SK-N-SH (cell line): ENCODE data around the gene CFAP43. TPM values are rescaled to one million over a fixed set of nuclear protein-coding genes. Genes with fewer than 3 reads are reported as not detected.

Source experiments
- CTCF ChIA-PET: fragments of 300-600, 350-600 bp; formaldehyde crosslinking; extraction: SDS; loops from one replicate; lab custom pipeline; 2021; lab: Yijun Ruan, JAX
- POLR2A ChIA-PET: fragments of 350-600 bp; sonication (Branson Sonifier 250); formaldehyde crosslinking; extraction: SDS; loops from one replicate; lab custom pipeline; 2020; ENCODE audit warnings: antibody characterized with exemption, inconsistent platforms; lab: Yijun Ruan, JAX
- DNase-seq: peaks from one replicate; pipeline ENCODE4 v3.0.0; 2012
- H2AFZ ChIP-seq: fragments of 200-600 bp; sonication (generic); 2 replicates; pipeline ENCODE4 v1.8.1; 2016; ENCODE audit warnings: antibody characterized with exemption, mild to moderate bottlenecking, low read depth
- H3F3A ChIP-seq: fragments of 200-600 bp; sonication (generic); replicated peaks from 2 replicates; pipeline ENCODE3; 2016; ENCODE audit warnings: antibody characterized with exemption, mild to moderate bottlenecking; ENCODE audit not compliant: insufficient read depth
- H3K27ac ChIP-seq, 2 experiments: fragments of 200-500 bp in 1 of 2; fragments of 200-600 bp in 1 of 2; sonication (Bioruptor generic) in 1 of 2; sonication (generic), shearing (Covaris generic) in 1 of 2; 2 replicates each; pipeline versions ENCODE4 v1.5.1 to v1.6.1; 2014 to 2016; ENCODE audit warnings: low read depth in 2 of 2, inconsistent platforms in 1 of 2, low read length in 1 of 2, mild to moderate bottlenecking in 1 of 2, mixed read lengths in 1 of 2
- H3K27me3 ChIP-seq: fragments of 200-600 bp; sonication (generic), shearing (Covaris generic); 2 replicates; pipeline ENCODE4 v1.6.1; 2016; ENCODE audit warnings: mixed run types; ENCODE audit not compliant: insufficient read depth
- H3K36me3 ChIP-seq, 2 experiments: fragments of 200-500 bp in 1 of 2; fragments of 200-600 bp in 1 of 2; sonication (Bioruptor generic) in 1 of 2; sonication (generic) in 1 of 2; replicated peaks in 1 of 2; 2 replicates each; pipeline versions ENCODE3 to v1.5.1; 2014 to 2016; ENCODE audit warnings: low read length in 1 of 2, mild to moderate bottlenecking in 1 of 2; ENCODE audit not compliant: insufficient read depth in 2 of 2, control insufficient read depth in 1 of 2
- H3K4me1 ChIP-seq, 2 experiments: fragments of 200-500 bp in 1 of 2; fragments of 200-600 bp in 1 of 2; sonication (Bioruptor generic) in 1 of 2; sonication (generic), shearing (Covaris generic) in 1 of 2; 2 replicates each; pipeline versions ENCODE4 v1.5.1 to v1.6.1; 2014 to 2016; ENCODE audit warnings: low read depth in 1 of 2, low read length in 1 of 2, mixed run types in 1 of 2; ENCODE audit not compliant: insufficient read depth in 2 of 2, control insufficient read depth in 1 of 2
- H3K4me2 ChIP-seq: fragments of 200-600 bp; sonication (generic), shearing (Covaris generic); 2 replicates; pipeline ENCODE4 v1.6.1; 2017; ENCODE audit warnings: mixed run types
- H3K4me3 ChIP-seq, 2 experiments: fragments of 200-500 bp in 1 of 2; fragments of 200-600 bp in 1 of 2; sonication (Bioruptor generic) in 1 of 2; sonication (generic), shearing (Covaris generic) in 1 of 2; 2 replicates each; pipeline versions ENCODE4 v1.5.1 to v1.8.1; 2014 to 2016; ENCODE audit warnings: low read depth in 2 of 2, inconsistent platforms in 1 of 2, low read length in 1 of 2, mild to moderate bottlenecking in 1 of 2, mixed read lengths in 1 of 2, moderate library complexity in 1 of 2
- H3K79me2 ChIP-seq: fragments of 200-600 bp; sonication (generic); 2 replicates; pipeline ENCODE4 v1.8.1; 2017; ENCODE audit warnings: mild to moderate bottlenecking; ENCODE audit not compliant: insufficient read depth
- H3K9ac ChIP-seq: fragments of 200-600 bp; sonication (generic); 2 replicates; pipeline ENCODE4 v1.6.1; 2017; ENCODE audit warnings: mixed run types
- H3K9me2 ChIP-seq: fragments of 200-600 bp; sonication (generic); 2 replicates; pipeline ENCODE4 v1.6.1; 2017; ENCODE audit warnings: mixed run types
- H3K9me3 ChIP-seq: fragments of 200-600 bp; sonication (generic); 2 replicates; pipeline ENCODE4 v1.6.1; 2017; ENCODE audit warnings: mixed run types, mild to moderate bottlenecking, moderate library complexity
- H4K20me1 ChIP-seq: fragments of 200-600 bp; sonication (generic); 2 replicates; pipeline ENCODE4 v1.6.1; 2017; ENCODE audit warnings: mild to moderate bottlenecking, mixed run types; ENCODE audit not compliant: insufficient read depth
- CTCF ChIP-seq: fragments of 200-600 bp; sonication (generic); IDR thresholded peaks from 2 replicates; pipeline ENCODE4 v1.6.1; 2017; ENCODE audit warnings: antibody characterized with exemption, mild to moderate bottlenecking, moderate library complexity
- ELF1 ChIP-seq: IDR thresholded peaks from 2 replicates; pipeline ENCODE4 v1.4.0; 2012
- GABPA ChIP-seq: IDR thresholded peaks from 2 replicates; pipeline ENCODE4 v1.4.0; 2012; ENCODE audit warnings: low read depth, mild to moderate bottlenecking
- IRF3 ChIP-seq: fragments of 150-350 bp; IDR thresholded peaks from 2 replicates; pipeline ENCODE4 v1.6.1; 2016; ENCODE audit warnings: mild to moderate bottlenecking, low read depth, low read length
- JUND ChIP-seq: IDR thresholded peaks from 2 replicates; pipeline ENCODE4 v1.4.0; 2012
- MEF2A ChIP-seq: IDR thresholded peaks from 2 replicates; pipeline ENCODE4 v1.4.0; 2012; ENCODE audit warnings: low read depth, borderline replicate concordance
- MXI1 ChIP-seq: IDR thresholded peaks from 2 replicates; pipeline ENCODE4 v1.6.1; 2012; ENCODE audit warnings: mild to moderate bottlenecking, low read depth, low read length, improper control_type of control experiment
- NFIC ChIP-seq: IDR thresholded peaks from 2 replicates; pipeline ENCODE4 v1.4.0; 2012; ENCODE audit warnings: borderline replicate concordance
- NRF1 ChIP-seq: IDR thresholded peaks from 2 replicates; pipeline ENCODE4 v1.6.1; 2012; ENCODE audit warnings: low read depth, mild to moderate bottlenecking, low read length
- PBX3 ChIP-seq: IDR thresholded peaks from 2 replicates; pipeline ENCODE4; 2012
- POLR2AphosphoS5 ChIP-seq: IDR thresholded peaks from 2 replicates; pipeline ENCODE4 v1.6.1; 2012; ENCODE audit warnings: low read depth, low read length
- RAD21 ChIP-seq: IDR thresholded peaks from 2 replicates; pipeline ENCODE4 v1.6.1; 2012; ENCODE audit warnings: mild to moderate bottlenecking, low read length
- RCOR1 ChIP-seq: fragments of 150-350 bp; IDR thresholded peaks from 2 replicates; pipeline ENCODE4 v1.6.1; 2017; ENCODE audit warnings: antibody characterized with exemption, low read length
- REST ChIP-seq: IDR thresholded peaks from 2 replicates; pipeline ENCODE4 v1.6.1; 2012; ENCODE audit warnings: mild to moderate bottlenecking, low read depth, low read length, moderate library complexity
- SMC3 ChIP-seq: IDR thresholded peaks from 2 replicates; pipeline ENCODE4 v1.6.1; 2012; ENCODE audit warnings: low read depth, low read length, improper control_type of control experiment
- TEAD4 ChIP-seq: IDR thresholded peaks from 2 replicates; pipeline ENCODE4 v1.4.0; 2012; ENCODE audit warnings: mild to moderate bottlenecking, borderline replicate concordance; ENCODE audit not compliant: insufficient read depth
- USF1 ChIP-seq: IDR thresholded peaks from 2 replicates; pipeline ENCODE4 v1.4.0; 2012; ENCODE audit warnings: low read depth, borderline replicate concordance
- USF2 ChIP-seq: fragments of 150-350 bp; IDR thresholded peaks from 2 replicates; pipeline ENCODE4 v1.6.1; 2017; ENCODE audit warnings: antibody characterized with exemption, low read length, low read depth, borderline replicate concordance
- YY1 ChIP-seq: IDR thresholded peaks from 2 replicates; pipeline ENCODE4 v1.4.0; 2012; ENCODE audit warnings: low read depth, mild to moderate bottlenecking
- ZBTB33 ChIP-seq: IDR thresholded peaks from 2 replicates; pipeline ENCODE4 v1.4.0; 2012; ENCODE audit warnings: low read depth, borderline replicate concordance
- WGBS: methylation state at CpG from one replicate; pipeline ENCODE4 v1.1.6; 2017; ENCODE audit warnings: low lambda C conversion rate; 5-methylcytosine and 5-hydroxymethylcytosine counted together
- polyA plus RNA-seq, 3 experiments: library from polyadenylated mRNA; depleted of rRNA; stranded (reverse); fragments of >200 nt; gene quantifications; 2 replicates each; pipeline ENCODE4 v1.2.3, GENCODE V29; 2012

Gene CFAP43
- polyA plus RNA-seq, 1 of the 3 experiments (the other 2 are of a cell fraction) = 0.35 TPM

GRCh38 chr10:104143829-104144228 is 88.3 kb downstream of the CFAP43 start:
- Histone ChIP-seq H4K20me1 (no peaks in the 10 kb centered on the region), H3K4me3 (no peak overlapping the region), H3K9me3 (no peaks in the 10 kb centered on the region), H3K27me3 (peaks cover 8% of the 10 kb centered on the region; the same call in 1 of the 2 replicates), H3K9me2 (no peaks in the 10 kb centered on the region), H3K4me1 (peaks cover 0 to 4% of the 10 kb centered on the region in 2 experiments; a peak in 2 of 4 replicates), H2AFZ (no peak overlapping the region), H3K9ac (no peak overlapping the region), H3K4me2 (no peak overlapping the region), H3K36me3 (no peaks in the 10 kb centered on the region), H3K27ac (no peak overlapping the region), H3K79me2 (no peaks in the 10 kb centered on the region), H3F3A (no peaks in the 10 kb centered on the region)
- no peak for TF ChIP-seq ELF1
- no peak for TF ChIP-seq REST
- no peak for TF ChIP-seq POLR2AphosphoS5
- no peak for TF ChIP-seq CTCF
- no peak for TF ChIP-seq YY1
- TF ChIP-seq JUND = no peak
- no peak for TF ChIP-seq RAD21
- no peak for TF ChIP-seq GABPA
- no peak for TF ChIP-seq MXI1
- no peak for TF ChIP-seq USF2
- no peak for TF ChIP-seq PBX3
- no peak for TF ChIP-seq RCOR1
- TF ChIP-seq ZBTB33 = no peak
- no peak for TF ChIP-seq NRF1
- TF ChIP-seq TEAD4 = no peak
- no peak for TF ChIP-seq MEF2A
- TF ChIP-seq USF1 = no peak
- TF ChIP-seq NFIC = no peak
- TF ChIP-seq SMC3 = no peak
- TF ChIP-seq IRF3 = no peak
- WGBS = 69% methylated on average over 3 of the region's 3 CpGs
- ChIA-PET POLR2A (no interaction called here), CTCF (interaction anchor here (0.6 to 1.2 kb wide), 2 partner anchors 22 to 47 kb away, joined by 3 read pairs; partner anchors contain the start of gene SFR1)
- DNase-seq = no peak
